GM23248 (cell line): Measurements from ENCODE around the gene DDX31. TPM values are rescaled to one million over a fixed set of nuclear protein-coding genes. Genes with fewer than 3 reads are reported as not detected.
A peak's percentile ranks its signal among the peaks of the same experiment; 100 is the strongest.

Experiments used
- DNase-seq: peaks from one replicate; pipeline ENCODE4 v3.0.0-alpha.2; 2015
- H2AFZ ChIP-seq: fragments of 200-600 bp; sonication (generic); 2 replicates; pipeline ENCODE4 v1.6.1; 2016; ENCODE audit warnings: antibody characterized with exemption
- H3F3A ChIP-seq: fragments of 200-600 bp; sonication (generic); 2 replicates; pipeline ENCODE4 v1.6.1; 2016; ENCODE audit warnings: mild to moderate bottlenecking, antibody characterized with exemption, mixed run types; ENCODE audit not compliant: insufficient read depth
- H3K27ac ChIP-seq: fragments of 200-600 bp; sonication (generic); 2 replicates; pipeline ENCODE4 v1.5.1; 2016; ENCODE audit warnings: mild to moderate bottlenecking
- H3K27me3 ChIP-seq: fragments of 200-600 bp; sonication (generic); replicated peaks from 2 replicates; pipeline ENCODE4 v1.6.1; 2016; ENCODE audit warnings: mild to moderate bottlenecking; ENCODE audit not compliant: insufficient read depth
- H3K36me3 ChIP-seq: fragments of 200-600 bp; sonication (generic); 2 replicates; pipeline ENCODE4 v1.6.1; 2016; ENCODE audit warnings: low read depth, mild to moderate bottlenecking
- H3K4me1 ChIP-seq: fragments of 200-600 bp; sonication (generic); 2 replicates; pipeline ENCODE4 v1.6.1; 2016; ENCODE audit warnings: mild to moderate bottlenecking; ENCODE audit not compliant: insufficient read depth
- H3K4me2 ChIP-seq: fragments of 200-600 bp; sonication (generic); one replicate; pipeline ENCODE4 v1.6.1; 2016; ENCODE audit warnings: mild to moderate bottlenecking; ENCODE audit not compliant: unreplicated experiment
- H3K4me3 ChIP-seq: fragments of 200-600 bp; sonication (generic); 2 replicates; pipeline ENCODE4 v1.5.1; 2016; ENCODE audit warnings: mild to moderate bottlenecking
- H3K79me2 ChIP-seq: fragments of 200-600 bp; sonication (generic); 2 replicates; pipeline ENCODE4 v1.6.1; 2016; ENCODE audit warnings: mild to moderate bottlenecking; ENCODE audit not compliant: insufficient read depth
- H3K9ac ChIP-seq: fragments of 200-600 bp; sonication (generic); 2 replicates; pipeline ENCODE4 v1.6.1; 2016; ENCODE audit warnings: mild to moderate bottlenecking
- H3K9me2 ChIP-seq: fragments of 200-600 bp; sonication (generic); 2 replicates; pipeline ENCODE4 v1.6.1; 2016; ENCODE audit warnings: mixed run types, mild to moderate bottlenecking, moderate library complexity; ENCODE audit not compliant: insufficient read depth
- H3K9me3 ChIP-seq: fragments of 200-600 bp; sonication (generic); one replicate; pipeline ENCODE4 v1.6.1; 2017; ENCODE audit warnings: low read depth
- H4K20me1 ChIP-seq: fragments of 200-600 bp; sonication (generic); 2 replicates; pipeline ENCODE4 v1.6.0; 2016; ENCODE audit not compliant: insufficient read depth
- EZH2 ChIP-seq: fragments of 200-600 bp; sonication (generic); IDR thresholded peaks from 2 replicates; pipeline ENCODE4 v1.6.1; 2018; ENCODE audit warnings: antibody characterized with exemption, mild to moderate bottlenecking; ENCODE audit not compliant: insufficient read depth, poor library complexity, severe bottlenecking
- EZH2phosphoT487 ChIP-seq: fragments of 200-600 bp; sonication (generic); IDR thresholded peaks from 2 replicates; pipeline ENCODE4 v1.6.1; 2018; ENCODE audit warnings: antibody characterized with exemption, moderate library complexity, mild to moderate bottlenecking, low read depth; ENCODE audit not compliant: insufficient read depth
- WGBS, 2 experiments: methylation state at CpG; one replicate each; pipeline ENCODE4 v1.1.6; 2015 to 2017; ENCODE audit warnings: low lambda C conversion rate in 2 of 2, low coverage in 1 of 2; ENCODE audit errors: missing lambda C conversion rate in 2 of 2; 5-methylcytosine and 5-hydroxymethylcytosine counted together
- in situ Hi-C: fragments of 300-500 bp; cut with MboI; formaldehyde crosslinking; loops from 2 replicates; pipeline ENCODE4 v1.15.0; 2020
- polyA plus RNA-seq: library from polyadenylated mRNA; unstranded; fragments of >200 nt; fragmentation: Nextera tagmentation; extraction: Ambion mirVana; gene quantifications from 2 replicates; pipeline ENCODE4 v1.2.1, GENCODE V29; 2016
- total RNA-seq: library from RNA; depleted of rRNA; stranded (reverse); fragments of >200 nt; shearing (Covaris generic); gene quantifications from 2 replicates; pipeline ENCODE4 v1.2.3, GENCODE V29; 2014

The DDX31 gene
- total and polyA plus RNA-seq, 2 experiments from 2014 or later: 8.2 to 11.0 TPM

GRCh38 chr9:132651259-132651658 is 18.5 kb downstream of the DDX31 start:
- Histone ChIP-seq H3K9me3 (no peaks in the 10 kb centered on the region), H3K4me2 (no peak overlapping the region), H4K20me1 (0 out of 2 replicates have a peak, but pooled peaks cover 3% of the 10 kb centered on the region), H3K27me3 (no peaks in the 10 kb centered on the region), H3K4me1 (peaks cover 20% of the 10 kb centered on the region), H3K27ac (0 out of 2 replicates have a peak overlapping the region, but pooled peaks have one; percentile 7), H2AFZ (no peak overlapping the region), H3K79me2 (0 out of 2 replicates have a peak, but pooled peaks cover 3% of the 10 kb centered on the region), H3K36me3 (peaks cover 30% of the 10 kb centered on the region), H3F3A (peaks cover 43% of the 10 kb centered on the region), H3K9ac (no peak overlapping the region), H3K4me3 (no peak overlapping the region), H3K9me2 (no peaks in the 10 kb centered on the region)
- peak; percentile 71 for DNase-seq
- in situ Hi-C loops: no loop called here
- 64 to 68% methylated on average over 6 of the region's 6 CpGs for WGBS, 2 experiments
- TF ChIP-seq EZH2phosphoT487 (no peak), EZH2 (no peak)

GRCh38 chr9:132648685-132649084 is 21.1 kb downstream of the DDX31 start:
- Histone ChIP-seq H3K4me3 (no peak overlapping the region), H3F3A (peaks cover 43% of the 10 kb centered on the region), H3K27me3 (no peaks in the 10 kb centered on the region), H3K4me2 (no peak overlapping the region), H3K9ac (no peak overlapping the region), H2AFZ (no peak overlapping the region), H3K36me3 (peaks cover 49% of the 10 kb centered on the region), H3K27ac (no peak overlapping the region), H3K79me2 (no peaks in the 10 kb centered on the region), H3K4me1 (peaks cover 20% of the 10 kb centered on the region), H4K20me1 (no peaks in the 10 kb centered on the region), H3K9me3 (no peaks in the 10 kb centered on the region), H3K9me2 (no peaks in the 10 kb centered on the region)
- 85 to 87% methylated on average over 3 of the region's 3 CpGs for whole genome bisulfite sequencing, 2 experiments
- no peak for DNase-seq
- no peak for TF ChIP-seq EZH2
- no peak for TF ChIP-seq EZH2phosphoT487
- in situ Hi-C loops: no loop called here

GRCh38 chr9:132648283-132648682 is 21.5 kb downstream of the DDX31 start:
- Histone ChIP-seq H2AFZ (no peak overlapping the region), H3K9me2 (no peaks in the 10 kb centered on the region), H3K27ac (peak overlapping the region; percentile 86), H3K9ac (peak overlapping the region; percentile 67), H3K9me3 (no peaks in the 10 kb centered on the region), H3K4me3 (no peak overlapping the region), H3K4me1 (peaks cover 20% of the 10 kb centered on the region), H3K27me3 (no peaks in the 10 kb centered on the region), H3K36me3 (peaks cover 49% of the 10 kb centered on the region), H3K79me2 (no peaks in the 10 kb centered on the region), H3K4me2 (peak overlapping the region; percentile 46), H3F3A (peaks cover 43% of the 10 kb centered on the region), H4K20me1 (no peaks in the 10 kb centered on the region)
- TF ChIP-seq EZH2phosphoT487: no peak
- TF ChIP-seq EZH2: no peak
- no peak for DNase-seq
- in situ Hi-C loops: no loop called here
- 98% methylated on average over 7 of the region's 7 CpGs for WGBS, 2 experiments

GRCh38 chr9:132647806-132648205 is 22.0 kb downstream of the DDX31 start:
- H3K4me1 ChIP-seq: peaks cover 20% of the 10 kb centered on the region
- peaks cover 49% of the 10 kb centered on the region for H3K36me3 ChIP-seq
- in situ Hi-C loops: no loop called here
- H2AFZ ChIP-seq: no peak overlapping the region
- WGBS, 2 experiments: 93 to 100% methylated on average over 2 of the region's 2 CpGs
- H3K9me2 ChIP-seq: no peaks in the 10 kb centered on the region
- 0 out of 2 replicates have a peak overlapping the region, but pooled peaks have one; percentile 7 for H3K4me3 ChIP-seq
- peak overlapping the region; percentile 67 for H3K9ac ChIP-seq
- peaks cover 43% of the 10 kb centered on the region for H3F3A ChIP-seq
- peak overlapping the region; percentile 86 for H3K27ac ChIP-seq
- TF ChIP-seq EZH2phosphoT487 (no peak), EZH2 (no peak)
- H3K79me2 ChIP-seq: no peaks in the 10 kb centered on the region
- no peak for DNase-seq
- H3K27me3 ChIP-seq: no peaks in the 10 kb centered on the region
- H3K4me2 ChIP-seq: peak overlapping the region; percentile 46
- H4K20me1 ChIP-seq: no peaks in the 10 kb centered on the region
- H3K9me3 ChIP-seq: no peaks in the 10 kb centered on the region

- in situ Hi-C loops: no loop called here
- Histone ChIP-seq H3K27me3 (no peaks in the 10 kb centered on the region), H3K9ac (peak overlapping the region; percentile 67), H3K4me3 (no peak overlapping the region), H2AFZ (no peak overlapping the region), H3K4me2 (peak overlapping the region; percentile 54), H3K27ac (peak overlapping the region; percentile 86), H3F3A (peaks cover 43% of the 10 kb centered on the region), H3K4me1 (peaks cover 20% of the 10 kb centered on the region), H3K79me2 (no peaks in the 10 kb centered on the region), H3K9me2 (no peaks in the 10 kb centered on the region), H4K20me1 (no peaks in the 10 kb centered on the region), H3K9me3 (no peaks in the 10 kb centered on the region), H3K36me3 (peaks cover 49% of the 10 kb centered on the region)
- no peak for TF ChIP-seq EZH2
- TF ChIP-seq EZH2phosphoT487: peak; percentile 63; the same call in 1 of the 2 replicates
- 9 to 14% methylated on average over 4 of the region's 4 CpGs for WGBS, 2 experiments
- peak; percentile 98 for DNase-seq
These were observed 22.4 kb downstream of the DDX31 start for GRCh38 chr9:132647355-132647754.
